HG03520 (cell line): Measurements from ENCODE around the gene ZNF470.
A peak's percentile ranks its signal among the peaks of the same experiment; 100 is the strongest.

Experiments
- ATAC-seq: cut with Tn5 transposase; IDR thresholded peaks from one replicate; pipeline ENCODE4 v1.9.1; 2021; ENCODE audit warnings: mild to moderate bottlenecking, moderate library complexity; ENCODE audit not compliant: unreplicated experiment

Gene ZNF470

GRCh38 chr19:56567274-56568120, at the start of gene ZNF470:
ZNF470 (plus strand) TSS chr19:56567468; CDS start chr19:56570312, 2,844 bp downstream.
- ATAC-seq: peak; percentile 93

GRCh38 chr19:56525214-56525860, 41.9 kb upstream of the ZNF470 start:
- no peak for ATAC-seq

- no peak for ATAC-seq
Measured at GRCh38 chr19:56537442-56537841, 29.8 kb upstream of the ZNF470 start.

GRCh38 chr19:56538254-56538760, 29.0 kb upstream of the ZNF470 start:
- ATAC-seq: no peak

GRCh38 chr19:56538761-56539263, 28.5 kb upstream of the ZNF470 start, which contains the start of gene ZFP28:
ZFP28 (plus strand) TSS chr19:56538948; CDS start chr19:56539019, 71 bp downstream.
- ATAC-seq: no peak

GRCh38 chr19:56543776-56544175, 23.5 kb upstream of the ZNF470 start:
- no peak for ATAC-seq

- no peak for ATAC-seq
Measured at GRCh38 chr19:56547535-56547934, 19.7 kb upstream of the ZNF470 start.

- no peak for ATAC-seq
Measured at GRCh38 chr19:56554272-56554869, 12.9 kb upstream of the ZNF470 start.

GRCh38 chr19:56562766-56563165, 4.5 kb upstream of the ZNF470 start:
- no peak for ATAC-seq

GRCh38 chr19:56566904-56567273, 379 bp upstream of the ZNF470 start:
- peak; percentile 27 for ATAC-seq

GRCh38 chr19:56572589-56572988, 5.3 kb downstream of the ZNF470 start:
- no peak for ATAC-seq

GRCh38 chr19:56573914-56574313, 6.6 kb downstream of the ZNF470 start:
- ATAC-seq: no peak

- no peak for ATAC-seq
Measured at GRCh38 chr19:56577719-56578602, 10.7 kb downstream of the ZNF470 start.

- no peak for ATAC-seq
Measured at GRCh38 chr19:56594446-56594782, 27.1 kb downstream of the ZNF470 start.

GRCh38 chr19:56594783-56595547, 27.7 kb downstream of the ZNF470 start, which contains the start of gene ZNF71:
ZNF71 (plus strand) TSS chr19:56595302; CDS start chr19:56601559, 6,257 bp downstream.
- ATAC-seq: peak; percentile 81

GRCh38 chr19:56595548-56595899, 28.3 kb downstream of the ZNF470 start:
- ATAC-seq: no peak

- ATAC-seq: no peak
Measured at GRCh38 chr19:56596676-56597075, 29.4 kb downstream of the ZNF470 start.

GRCh38 chr19:56597696-56598095, 30.4 kb downstream of the ZNF470 start:
- no peak for ATAC-seq

- no peak for ATAC-seq
Measured at GRCh38 chr19:56601375-56601774, 34.1 kb downstream of the ZNF470 start.

- ATAC-seq: no peak
Measured at GRCh38 chr19:56603829-56604228, 36.6 kb downstream of the ZNF470 start.
